GM21619 (cell line): ENCODE results near the gene GULP1.
"Not testable (repeated sequence)": the region's sequence is repeated elsewhere in the genome, so short reads cannot be mapped to it uniquely, and the experiment has no call there.

Experiments
- ATAC-seq: cut with Tn5 transposase; IDR thresholded peaks from one replicate; pipeline ENCODE4 v1.9.1; 2021; ENCODE audit not compliant: unreplicated experiment

Gene GULP1

DNA sequence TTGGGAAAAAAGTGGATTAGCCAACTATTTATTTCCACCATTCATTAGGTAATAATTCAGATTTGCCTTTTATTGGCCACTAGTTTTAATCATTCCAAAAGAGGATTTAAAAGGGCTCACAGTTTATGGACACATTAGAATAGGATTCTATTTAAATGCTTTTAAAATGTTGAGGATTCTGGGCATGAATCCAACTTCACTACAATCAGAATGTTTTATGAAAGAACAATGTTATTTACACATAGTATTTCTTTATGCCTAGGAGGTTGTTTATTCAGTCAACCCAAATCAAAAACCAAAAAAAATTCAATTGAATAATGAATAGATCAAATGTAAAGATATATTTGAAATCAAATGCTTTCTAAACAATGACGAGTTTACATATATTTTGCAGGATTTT is 232.2 kb downstream of the GULP1 start:
- ATAC-seq = no peak

DNA sequence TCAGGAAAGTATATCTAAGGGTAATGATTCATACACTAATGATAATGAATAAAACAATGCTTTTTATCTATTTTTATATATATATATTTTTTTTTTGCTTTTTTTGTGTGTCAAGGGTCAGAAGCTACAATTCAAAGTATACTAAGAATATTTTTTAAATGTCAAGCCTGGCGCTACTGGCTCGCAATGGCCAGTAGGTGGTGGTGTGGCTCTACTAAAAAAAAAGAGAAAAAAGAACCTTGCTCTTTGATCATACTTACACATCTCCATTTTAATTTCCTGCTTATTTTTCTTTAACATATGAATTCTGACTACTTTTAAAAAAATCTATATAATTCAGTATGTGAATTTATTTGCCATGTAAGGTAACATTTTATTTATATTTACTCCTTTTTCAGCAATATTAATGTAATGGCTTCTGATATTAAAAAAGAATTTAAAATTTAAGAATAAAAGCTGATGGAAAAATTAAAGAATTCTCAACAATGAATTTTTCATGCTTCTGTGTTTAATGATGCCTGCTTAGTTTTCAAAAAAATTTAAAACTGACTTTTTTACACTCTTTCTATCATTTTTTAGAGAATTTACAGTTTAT is 232.9 kb downstream of the GULP1 start:
- ATAC-seq = peak; percentile 77

GRCh38 chr2:188526701-188527100 is 235.0 kb downstream of the GULP1 start:
- no peak for ATAC-seq

- ATAC-seq = no peak
Observed at GRCh38 chr2:188527141-188527540, 235.5 kb downstream of the GULP1 start.

DNA sequence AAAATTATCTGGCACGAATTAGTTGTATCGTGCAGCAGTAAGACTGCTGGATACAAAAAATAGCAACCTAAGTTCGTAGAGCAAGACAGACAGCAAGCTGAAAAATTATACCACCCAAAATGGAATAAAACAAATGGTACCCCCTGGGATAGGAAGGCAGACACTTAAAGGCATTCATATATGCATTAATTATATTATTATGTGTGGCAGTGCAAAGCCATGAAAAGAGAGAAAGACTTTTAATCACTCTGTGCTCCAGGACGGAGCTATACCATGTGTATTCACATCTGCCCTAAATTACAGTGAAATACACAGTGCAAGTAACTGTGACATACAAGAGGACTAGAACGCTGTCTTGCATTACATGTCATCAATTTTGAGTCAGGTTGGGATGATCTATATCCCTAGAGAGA is 235.9 kb downstream of the GULP1 start:
- no peak for ATAC-seq

DNA sequence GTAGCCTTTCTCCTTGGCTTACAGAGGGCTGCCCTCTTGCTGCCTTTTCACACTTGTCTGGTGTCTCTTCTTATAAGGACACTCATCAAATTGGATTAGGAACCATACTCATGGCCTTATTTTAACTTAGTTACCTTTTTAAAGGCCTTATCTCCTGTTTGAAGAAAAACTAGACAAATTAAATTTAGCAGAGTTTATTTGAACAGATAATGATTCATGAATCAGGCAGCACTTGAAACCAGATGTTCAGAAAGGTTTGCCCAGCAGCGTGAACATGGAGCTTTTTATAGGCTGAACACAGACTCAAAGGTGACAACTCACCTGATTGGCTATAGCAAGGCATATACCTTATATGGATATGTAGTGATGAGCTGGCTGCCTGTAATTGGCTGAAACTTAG is 238.0 kb downstream of the GULP1 start:
- ATAC-seq = no peak

DNA sequence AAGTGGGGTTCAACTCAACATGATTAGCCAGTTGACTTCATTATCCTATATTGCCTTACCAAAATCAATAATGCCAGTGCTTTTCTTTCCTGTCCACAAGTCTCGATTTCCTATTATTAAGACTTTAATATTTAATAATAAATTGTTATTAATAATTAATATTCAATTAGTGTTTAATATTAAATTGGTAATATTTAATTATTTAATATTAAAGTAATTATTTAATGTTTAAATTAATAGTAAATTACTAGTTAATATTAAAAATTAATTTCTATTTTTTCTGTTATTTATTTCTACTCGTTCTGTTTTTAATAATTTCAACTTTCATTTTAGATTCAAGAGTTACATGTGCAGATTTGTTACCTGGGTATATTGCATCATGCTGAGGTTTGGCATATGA is 243.2 kb downstream of the GULP1 start:
- no peak for ATAC-seq

DNA sequence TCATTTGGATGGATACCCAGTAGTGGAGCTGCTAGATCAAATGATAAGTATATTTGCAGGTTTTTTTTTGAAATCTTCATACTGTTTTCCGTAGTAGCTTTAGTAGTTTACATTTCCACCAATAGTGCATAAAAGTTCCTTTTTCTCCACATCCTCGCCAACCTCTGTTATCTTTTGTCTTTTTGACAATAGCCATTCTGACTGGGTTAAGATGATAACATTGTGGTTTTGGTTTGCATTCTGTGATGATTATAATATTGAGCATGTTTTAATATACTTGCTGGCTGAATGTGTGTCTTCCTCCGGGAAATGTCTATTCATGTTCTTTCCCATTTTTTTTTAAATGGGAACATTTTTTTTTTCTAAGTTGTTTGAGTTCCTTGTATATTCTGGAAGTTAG is 260.0 kb downstream of the GULP1 start:
- no peak for ATAC-seq

GRCh38 chr2:188557081-188557480 is 265.4 kb downstream of the GULP1 start:
- ATAC-seq = no peak

DNA sequence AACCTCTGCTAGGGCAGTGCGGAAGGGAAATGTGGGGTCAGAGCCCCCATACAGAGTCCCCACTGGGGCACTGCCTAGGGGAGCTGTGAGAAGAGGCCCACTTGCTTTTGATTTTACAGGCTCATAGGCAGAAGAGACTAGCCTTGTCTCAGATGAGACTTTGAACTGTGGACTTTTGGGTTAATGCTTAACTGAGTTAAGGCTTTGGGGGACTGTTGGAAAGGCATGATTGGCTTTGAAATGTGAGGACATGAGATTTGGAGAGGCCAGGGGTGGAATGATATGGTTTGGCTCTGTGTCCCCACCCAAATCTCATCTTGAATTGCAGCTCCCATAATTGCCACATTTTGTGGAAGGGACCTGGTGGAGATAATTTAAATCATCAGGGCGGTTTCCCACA is 267.8 kb downstream of the GULP1 start:
- not testable (repeated sequence) for ATAC-seq

GRCh38 chr2:188561473-188561979 is 269.9 kb downstream of the GULP1 start:
- ATAC-seq = no peak

DNA sequence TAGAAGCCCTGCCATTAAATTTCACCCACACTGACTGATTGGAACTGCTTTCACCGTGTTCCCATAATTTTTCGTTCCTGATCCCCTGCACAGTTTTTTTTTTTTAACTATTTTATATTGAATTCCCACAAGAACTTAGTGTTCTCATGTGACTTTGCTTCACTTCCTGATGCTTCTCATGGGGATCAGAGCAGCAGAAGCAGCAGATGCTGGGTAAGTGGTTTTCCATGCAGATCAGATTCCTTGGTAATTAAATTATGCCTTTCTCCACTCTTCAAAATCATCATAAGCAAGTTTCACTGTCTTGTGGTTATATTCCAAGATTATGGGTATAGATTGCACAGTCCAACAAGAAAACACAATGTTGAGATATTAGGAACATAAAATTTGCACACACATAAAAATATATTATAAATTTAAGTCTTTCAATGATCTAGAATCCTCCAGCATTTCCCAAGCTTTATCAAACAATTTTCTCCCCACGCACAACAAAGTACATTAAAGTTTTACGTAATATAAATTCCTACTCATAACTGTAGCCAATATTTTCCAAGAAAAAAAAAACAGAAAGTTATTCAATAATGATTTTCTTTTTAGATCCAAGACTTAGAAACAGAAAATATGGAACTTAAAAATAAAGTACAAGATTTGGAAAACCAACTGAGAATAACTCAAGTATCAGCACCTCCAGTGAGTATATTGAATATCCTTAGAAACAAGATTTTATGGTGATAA is 277.9 kb downstream of the GULP1 start:
- ATAC-seq = no peak

DNA sequence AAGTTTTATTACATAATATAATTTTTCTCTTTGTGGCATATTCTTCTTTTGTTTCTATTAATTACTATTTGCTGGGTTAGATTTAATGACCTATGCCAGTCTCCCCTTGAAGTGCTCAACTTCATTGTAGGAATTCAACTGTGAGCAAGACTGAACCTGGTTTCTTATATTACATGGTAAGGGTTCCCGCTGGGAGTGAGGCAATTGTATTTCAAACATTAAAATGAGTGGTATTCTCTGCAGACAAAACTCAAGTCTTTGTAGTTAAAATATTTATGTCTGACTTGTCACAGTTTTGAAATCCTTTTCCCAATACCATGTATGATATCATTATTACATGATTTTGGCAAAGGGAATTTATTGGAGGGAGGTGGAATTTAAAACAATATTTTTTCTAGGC is 278.7 kb downstream of the GULP1 start:
- no peak for ATAC-seq

- no peak for ATAC-seq
Observed at GRCh38 chr2:188571543-188572303, 280.0 kb downstream of the GULP1 start.

- no peak for ATAC-seq
Observed at GRCh38 chr2:188572592-188572991, 280.9 kb downstream of the GULP1 start.

DNA sequence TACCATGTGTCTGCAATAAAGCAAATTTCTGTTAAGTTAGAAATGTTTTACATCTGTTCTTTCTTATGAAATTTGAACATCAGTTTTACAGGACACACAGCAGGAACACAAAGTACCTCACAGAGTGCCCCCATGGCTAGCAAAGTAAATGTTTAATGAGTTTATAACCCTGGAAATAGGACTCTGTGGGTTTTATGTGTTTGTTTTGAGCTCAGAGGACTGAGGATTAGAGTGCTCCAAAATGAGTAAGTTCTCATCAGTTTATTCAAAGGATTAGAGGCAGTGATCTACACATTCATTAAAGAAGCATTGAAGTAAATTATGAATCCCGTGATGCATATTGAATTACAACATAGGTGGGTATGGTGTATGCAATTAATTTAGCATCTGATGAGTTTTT is 281.8 kb downstream of the GULP1 start:
- no peak for ATAC-seq

- no peak for ATAC-seq
Observed at GRCh38 chr2:188576006-188576405, 284.3 kb downstream of the GULP1 start.

GRCh38 chr2:188576651-188577050 is 285.0 kb downstream of the GULP1 start:
- ATAC-seq = no peak

DNA sequence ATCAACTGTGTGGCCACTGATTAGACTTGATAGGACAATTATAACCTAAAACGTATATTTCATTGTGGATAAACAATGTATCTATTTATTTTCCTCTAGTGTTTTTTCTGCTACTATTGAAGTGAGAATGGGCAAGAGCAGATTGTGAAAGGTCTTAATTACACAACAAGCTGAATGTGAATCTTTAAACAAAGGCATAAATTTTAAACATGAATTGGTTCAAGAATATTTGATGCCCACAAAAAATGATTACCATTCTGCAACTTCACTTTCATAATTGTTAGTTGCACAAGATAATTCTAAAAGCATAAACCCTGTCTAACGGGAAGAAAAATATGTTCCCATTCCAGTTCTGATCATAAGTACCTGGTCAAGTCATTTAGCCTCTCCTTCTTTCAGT is 285.6 kb downstream of the GULP1 start:
- no peak for ATAC-seq

DNA sequence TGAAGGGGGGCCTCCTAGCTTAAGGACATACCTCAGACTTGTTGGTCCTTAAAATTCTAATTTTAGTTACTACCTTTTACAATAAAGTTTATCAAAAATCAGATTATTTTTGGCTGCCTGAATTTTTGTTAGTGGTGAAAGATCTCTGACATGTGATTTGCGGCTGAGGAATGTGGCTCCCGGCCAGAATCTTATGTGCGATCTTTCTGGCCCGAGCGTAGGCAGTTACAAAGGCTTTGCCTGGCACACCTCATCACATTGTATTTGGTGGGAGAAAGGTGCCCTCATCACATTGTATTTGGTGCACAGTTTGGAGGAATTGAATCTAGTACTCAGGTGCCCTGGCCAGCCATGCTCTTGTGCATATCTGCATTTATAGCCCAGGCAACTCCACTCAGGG is 289.1 kb downstream of the GULP1 start:
- ATAC-seq = no peak

GRCh38 chr2:188582211-188582610 is 290.5 kb downstream of the GULP1 start:
- no peak for ATAC-seq

DNA sequence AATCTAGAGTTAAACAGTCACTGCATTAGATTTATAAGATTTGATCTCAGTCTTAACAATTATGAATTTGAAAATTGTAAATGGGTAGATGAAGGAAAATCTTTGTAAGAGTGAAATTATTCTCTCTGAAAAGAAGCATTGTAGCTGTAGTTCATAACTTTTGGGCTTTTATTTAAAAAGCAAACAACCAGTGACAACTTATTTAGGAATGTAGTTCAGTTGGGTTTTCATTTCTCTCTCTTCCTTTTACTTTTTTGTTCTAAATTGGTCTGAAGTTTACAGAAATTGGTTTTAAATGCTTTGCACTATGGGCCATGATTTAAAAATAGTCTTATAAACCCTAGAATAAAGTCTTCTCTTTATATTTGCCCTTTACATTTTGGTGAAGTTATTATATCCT is 296.6 kb downstream of the GULP1 start:
- ATAC-seq = no peak
